A549 (cell line): Measurements from ENCODE around the gene PIKFYVE. TPM values are rescaled to one million over a fixed set of nuclear protein-coding genes. Genes with fewer than 3 reads are reported as not detected.

Source experiments
- ATAC-seq, 2 experiments: fragments of 200-7000 bp in 1 of 2; fragments of >200 bp in 1 of 2; cut with Nextera tagmentation in 1 of 2; cut with Tn5 transposase in 1 of 2; 3 replicates each; pipeline versions ENCODE4 v1.8.0 to v1.9.1; 2018 to 2020; ENCODE audit warnings: mild to moderate bottlenecking in 1 of 2, moderate library complexity in 1 of 2
- CTCF ChIA-PET: fragments of 300-600 bp; sonication (Branson Sonifier 250); formaldehyde crosslinking; extraction: SDS; loops from one replicate; lab custom pipeline; 2021; ENCODE audit warnings: antibody characterized with exemption, inconsistent platforms; lab: Yijun Ruan, JAX
- POLR2A ChIA-PET: fragments of 350-600 bp; formaldehyde crosslinking; extraction: SDS; loops from one replicate; lab custom pipeline; 2021; ENCODE audit warnings: antibody characterized with exemption, inconsistent platforms; lab: Yijun Ruan, JAX
- DNase-seq, 2 experiments: peaks; one replicate each; pipeline versions ENCODE4 v3.0.0 to v3.0.0-alpha.2; 2011 to 2016; ENCODE audit warnings: low read depth in 1 of 2, low spot score in 1 of 2
- FAIRE-seq: peaks from 2 replicates; lab custom pipeline; 2011; peaks lifted over from hg19 to GRCh38; lab: Jason Lieb, UNC
- H3K27ac ChIP-seq, 2 experiments: fragments of >200 bp; sonication (Bioruptor Twin); formaldehyde crosslinking; 3 replicates each; pipeline ENCODE4 v1.5.1; 2016 to 2017
- H3K4me1 ChIP-seq: fragments of >200 bp; sonication (Bioruptor Twin); formaldehyde crosslinking; 3 replicates; pipeline ENCODE4 v1.6.1; 2016
- H3K4me2 ChIP-seq: fragments of >200 bp; sonication (Bioruptor Twin); formaldehyde crosslinking; 3 replicates; pipeline ENCODE4 v1.6.1; 2016
- H3K4me3 ChIP-seq: fragments of >200 bp; sonication (Bioruptor Twin); formaldehyde crosslinking; 3 replicates; pipeline ENCODE4 v1.5.1; 2016
- H3K9me3 ChIP-seq: fragments of >200 bp; sonication (Bioruptor Twin); formaldehyde crosslinking; 3 replicates; pipeline ENCODE4 v1.6.1; 2016
- CTCF ChIP-seq: fragments of >200 bp; sonication (Bioruptor Twin); formaldehyde crosslinking; IDR thresholded peaks from 3 replicates; pipeline ENCODE4 v1.5.1; 2016
- ESRRA ChIP-seq: fragments of 150-350 bp; IDR thresholded peaks from 2 replicates; pipeline ENCODE4 v1.6.1; 2014; ENCODE audit warnings: mild to moderate bottlenecking, low read length, borderline replicate concordance
- FOSL2 ChIP-seq, 2 experiments: fragments of 450-650 bp in 1 of 2; fragments of >200 bp in 1 of 2; sonication (Bioruptor Twin) in 1 of 2; formaldehyde crosslinking; IDR thresholded peaks; 2 replicates each; pipeline versions ENCODE4 v1.5.0 to v1.6.1; 2016 to 2020; ENCODE audit warnings: mild to moderate bottlenecking in 1 of 2, moderate library complexity in 1 of 2
- FOXS1 ChIP-seq: fragments of 250-450 bp; sonication (Bioruptor Pico); IDR thresholded peaks from 2 replicates; pipeline ENCODE4 v1.5.0; 2020; ENCODE audit warnings: mild to moderate bottlenecking, moderate library complexity
- GATA3 ChIP-seq: IDR thresholded peaks from 2 replicates; pipeline ENCODE4 v1.6.1; 2012; ENCODE audit warnings: borderline replicate concordance
- HEYL ChIP-seq: fragments of 250-450 bp; sonication (Bioruptor Pico); IDR thresholded peaks from 2 replicates; pipeline ENCODE4 v1.8.0; 2021; ENCODE audit warnings: mild to moderate bottlenecking, moderate library complexity
- HOXB13 ChIP-seq: fragments of 250-450 bp; sonication (Bioruptor Pico); IDR thresholded peaks from 2 replicates; pipeline ENCODE4 v1.5.0; 2020; ENCODE audit warnings: low read depth, mild to moderate bottlenecking, moderate library complexity
- MAFK ChIP-seq: fragments of 450-650 bp; IDR thresholded peaks from 2 replicates; pipeline ENCODE4 v1.6.1; 2014; ENCODE audit not compliant: partially characterized antibody
- PHF8 ChIP-seq: fragments of 200-600 bp; sonication (generic); IDR thresholded peaks from 2 replicates; pipeline ENCODE4 v1.6.1; 2016; ENCODE audit warnings: low read depth, mild to moderate bottlenecking, antibody characterized with exemption, moderate library complexity, borderline replicate concordance
- RARB ChIP-seq: fragments of 250-450 bp; sonication (Bioruptor Pico); IDR thresholded peaks from 2 replicates; pipeline ENCODE4 v1.8.0; 2021; ENCODE audit warnings: mild to moderate bottlenecking, moderate library complexity
- SREBF2 ChIP-seq: fragments of 450-650 bp; IDR thresholded peaks from 2 replicates; pipeline ENCODE4 v1.6.1; 2014; ENCODE audit warnings: mild to moderate bottlenecking, moderate library complexity
- TP53 ChIP-seq: fragments of 250-450 bp; sonication (Bioruptor Pico); IDR thresholded peaks from 2 replicates; pipeline ENCODE4 v1.5.0; 2021; ENCODE audit warnings: mild to moderate bottlenecking, moderate library complexity
- WGBS: methylation state at CpG from one replicate; pipeline ENCODE4 v1.1.6; 2017; ENCODE audit errors: missing lambda C conversion rate; 5-methylcytosine and 5-hydroxymethylcytosine counted together
- polyA plus RNA-seq, 4 experiments: library from polyadenylated mRNA; depleted of rRNA in 3 of 4; stranded (reverse); fragments of >200 nt; fragmentation: RNase III in 1 of 4; extraction: RNeasy Plus Mini Kit Qiagen cat#74134 plus additional on column Dnase treatment in 1 of 4; gene quantifications; 2 replicates in 3 of 4; 3 replicates in 1 of 4; pipeline ENCODE4 v1.2.3, GENCODE V29; 2011 to 2017

Gene PIKFYVE
- polyA plus RNA-seq, 2 of the 4 experiments (the other 2 are of a cell fraction): 6.5 to 19.3 TPM

DNA sequence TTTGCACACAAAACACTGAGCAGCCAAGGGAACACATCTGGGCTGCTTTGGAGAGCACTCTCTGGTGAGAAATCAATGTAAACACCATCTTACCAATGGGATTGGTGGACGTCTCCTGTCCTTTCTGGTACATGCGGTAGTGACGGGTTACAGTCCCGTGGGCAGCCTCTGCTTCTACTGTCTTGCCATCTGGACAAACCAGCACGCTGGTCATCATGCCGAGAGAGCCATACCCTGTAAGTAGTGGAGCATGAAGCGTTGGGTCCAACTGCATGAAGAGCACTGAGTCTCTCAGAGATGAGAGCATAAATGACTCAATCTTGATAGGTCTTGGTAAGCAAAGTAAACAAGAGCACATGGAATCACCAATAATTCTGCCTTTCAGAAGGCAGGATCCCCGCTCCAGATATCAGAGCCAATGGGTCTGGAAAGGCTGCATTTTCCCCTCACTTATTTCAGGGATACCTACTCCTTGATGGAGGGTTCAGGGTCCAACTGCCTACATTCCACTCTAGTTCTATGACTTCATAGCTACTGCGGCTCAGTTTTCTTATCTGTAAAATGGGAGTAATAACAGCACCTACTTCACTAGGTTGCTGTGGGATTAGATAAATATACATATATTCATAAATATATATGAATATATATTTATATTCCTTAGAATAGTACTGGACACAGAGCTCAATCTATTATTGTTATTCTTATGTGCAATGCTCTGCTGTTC is 26.1 kb upstream of the PIKFYVE start (continued):
- TF ChIP-seq CTCF: no peak

DNA sequence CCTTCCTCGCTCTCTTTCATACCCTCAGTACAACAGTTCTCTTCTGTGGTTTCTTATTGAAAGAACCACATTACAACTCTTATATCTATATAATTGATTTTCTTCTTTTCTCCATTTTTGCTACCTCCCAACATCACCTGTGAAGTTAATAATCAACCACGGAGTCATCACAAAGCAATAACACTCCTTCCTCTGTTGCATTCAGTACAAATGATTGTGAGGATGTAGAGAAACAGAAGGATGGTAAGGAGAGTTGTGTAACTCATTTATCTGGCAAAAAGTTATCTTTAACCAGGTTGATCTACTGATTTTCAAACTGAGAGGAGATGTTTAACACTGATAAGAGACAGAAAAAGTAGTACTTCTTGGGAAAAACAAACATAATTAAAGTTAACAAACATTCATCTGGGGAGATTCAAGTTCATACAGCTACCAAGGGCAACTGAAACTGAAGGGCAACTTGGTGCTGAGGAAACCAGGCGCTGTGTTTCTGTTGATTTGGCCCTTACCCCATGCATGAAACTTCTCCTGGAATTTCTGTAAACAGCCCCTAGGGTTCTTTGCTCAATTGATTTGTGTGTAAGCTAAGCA is 25.3 kb upstream of the PIKFYVE start:
- 86% methylated on average over 3 of the region's 3 CpGs for WGBS
- FAIRE-seq (no peak), ATAC-seq (no peak), DNase-seq (no peak)
- ChIA-PET POLR2A (no interaction called here), CTCF (interaction anchor here (0.6 to 1.6 kb wide), 3 partner anchors 9 to 131 kb away, joined by 3 to 11 read pairs (median 3); partner anchors contain the start of gene IDH1)
- H3K9me3 ChIP-seq: no peaks in the 10 kb centered on the region
- TF ChIP-seq PHF8 (no peak), HEYL (CRISPR knock-in tag) (no peak), SREBF2 (no peak), FOXS1 (no peak), GATA3 (no peak), ESRRA (no peak), HOXB13 (CRISPR knock-in tag) (no peak), TP53 (CRISPR knock-in tag) (no peak)
- no peak overlapping the region for H3K27ac ChIP-seq
- H3K4me3 ChIP-seq: no peak overlapping the region
- H3K4me1 ChIP-seq: no peaks in the 10 kb centered on the region
- no peak overlapping the region for H3K4me2 ChIP-seq

GRCh38 chr2:208244422-208244821 is 21.6 kb upstream of the PIKFYVE start:
- H3K4me1 ChIP-seq: no peaks in the 10 kb centered on the region; the same call in 2 of the 3 replicates
- DNase-seq: no peak
- POLR2A ChIA-PET: interaction anchor here (1.4 kb wide), 1 partner anchor 10 kb away, joined by 5 read pairs; the partner anchor contains the start of gene IDH1

GRCh38 chr2:208245746-208246145 is 20.3 kb upstream of the PIKFYVE start:
- DNase-seq (no peak), FAIRE-seq (no peak), ATAC-seq (no peak)
- ChIA-PET POLR2A (interaction anchor here (1.4 kb wide), 1 partner anchor 9 kb away, joined by 5 read pairs; the partner anchor contains the start of gene IDH1), CTCF (interaction anchor here (0.6 to 0.7 kb wide), 2 partner anchors 11 to 61 kb away, joined by 3 to 5 read pairs; no protein-coding TSS in a partner anchor)
- Histone ChIP-seq H3K9me3 (no peaks in the 10 kb centered on the region), H3K4me3 (no peak overlapping the region), H3K4me1 (peaks cover 12% of the 10 kb centered on the region), H3K27ac (0 out of 6 replicates have a peak overlapping the region, but pooled peaks of 1 of the 2 experiments have one; percentile 16), H3K4me2 (no peak overlapping the region)
- WGBS: 95% methylated on average over 3 of the region's 3 CpGs
- TF ChIP-seq MAFK (peak; percentile 52), FOXS1 (no peak)

More at GRCh38 chr2:208244422-208244821, 21.6 kb upstream of the PIKFYVE start:
- CTCF ChIA-PET: interaction anchor here (1.6 kb wide), 1 partner anchor 24 kb away, joined by 3 read pairs; no protein-coding TSS in a partner anchor
- H3K4me2 ChIP-seq: no peak overlapping the region
- H3K9me3 ChIP-seq: no peaks in the 10 kb centered on the region
- FAIRE-seq (no peak), ATAC-seq (no peak)
- H3K4me3 ChIP-seq: no peak overlapping the region
- H3K27ac ChIP-seq: no peak overlapping the region
- TF ChIP-seq RARB (CRISPR knock-in tag) (no peak), FOSL2 (IDR thresholded peaks at IDR 0.05) (no peak), FOSL2 (CRISPR knock-in tag; IDR thresholded peaks at IDR 0.05) (no peak)

- no peak overlapping the region for H3K4me2 ChIP-seq
- FAIRE-seq (no peak), DNase-seq (no peak), ATAC-seq (no peak)
- TF ChIP-seq PHF8: no peak
- no peak for TF ChIP-seq MAFK
- H3K9me3 ChIP-seq: no peaks in the 10 kb centered on the region
- peaks cover 39% of the 10 kb centered on the region for H3K4me1 ChIP-seq
- CTCF ChIA-PET: interaction anchor here (0.7 to 2.7 kb wide), 4 partner anchors 14 to 124 kb away, joined by 3 to 11 read pairs (median 4); no protein-coding TSS in a partner anchor
- POLR2A ChIA-PET: no interaction called here
- 92% methylated on average over 3 of the region's 3 CpGs for WGBS
- H3K4me3 ChIP-seq: no peak overlapping the region
- H3K27ac ChIP-seq: no peak overlapping the region
These were observed 17.5 kb upstream of the PIKFYVE start for GRCh38 chr2:208248601-208249000.
